Measurements from ENCODE around the gene SKAP1. TPM values are rescaled to one million over a fixed set of nuclear protein-coding genes. Genes with fewer than 3 reads are reported as not detected.

SKAP1 gene
- total and polyA plus RNA-seq, 7 donors, result 0.09 to 1.0 (median 0.42) TPM; not detected in 2

GRCh38 chr17:48472411-48473281 is 42.6 kb upstream of the SKAP1 start:
- Histone ChIP-seq H3K27me3 (ENCODE audit: insufficient read depth in 3 of 3, low read length in 2 of 3) (peaks cover 0 to 18% (median 5%) of the 10 kb centered on the region in 3 donors), H3K4me3 (no peak overlapping the region), H3K4me1 (no peaks in the 10 kb centered on the region), H3K9me3 (no peaks in the 10 kb centered on the region), H3K36me3 (ENCODE audit: insufficient read depth in 1 of 2, low read depth in 1 of 2) (no peaks in the 10 kb centered on the region), H3K27ac (no peak overlapping the region)
- intact Hi-C loops (cut with DNase I), result no loop called here
- no peak for TF ChIP-seq CTCF (IDR thresholded peaks at IDR 0.05)
- DNase-seq (no peak), ATAC-seq (no peak)
- WGBS, 3 donors, result 31 to 38% (median 35%) methylated on average over 6 of the region's 6 CpGs

- no peak for TF ChIP-seq CTCF (IDR thresholded peaks at IDR 0.05)
- DNase-seq, result no peak
- Histone ChIP-seq H3K4me3 (no peak overlapping the region), H3K4me1 (no peaks in the 10 kb centered on the region), H3K27ac (no peak overlapping the region), H3K36me3 (ENCODE audit: insufficient read depth in 1 of 2, low read depth in 1 of 2) (no peaks in the 10 kb centered on the region), H3K9me3 (no peaks in the 10 kb centered on the region), H3K27me3 (ENCODE audit: insufficient read depth in 3 of 3, low read length in 2 of 3) (peaks cover 0 to 18% (median 5%) of the 10 kb centered on the region in 3 donors)
- 35 to 40% (median 38%) methylated on average over 8 of the region's 8 CpGs for WGBS, 3 donors
- no peak for ATAC-seq
- intact Hi-C loops (cut with DNase I), result no loop called here
These were observed 41.9 kb upstream of the SKAP1 start for GRCh38 chr17:48471817-48472410.

- no peak overlapping the region for H3K4me3 ChIP-seq
- DNase-seq, result no peak
- no peaks in the 10 kb centered on the region for H3K4me1 ChIP-seq
- no peaks in the 10 kb centered on the region for H3K36me3 ChIP-seq (ENCODE audit: insufficient read depth in 1 of 2, low read depth in 1 of 2)
- 34 to 37% (median 35%) methylated on average over 6 of the region's 6 CpGs for WGBS, 3 donors
- H3K27me3 ChIP-seq (ENCODE audit: insufficient read depth in 3 of 3, low read length in 2 of 3), result peaks cover 0 to 18% (median 5%) of the 10 kb centered on the region in 3 donors
- H3K27ac ChIP-seq, result no peak overlapping the region
- ATAC-seq, result no peak
- TF ChIP-seq CTCF (IDR thresholded peaks at IDR 0.05), result no peak
- H3K9me3 ChIP-seq, result no peaks in the 10 kb centered on the region
- intact Hi-C loops (cut with DNase I), result no loop called here
These were observed 40.5 kb upstream of the SKAP1 start for GRCh38 chr17:48470388-48471034.

- WGBS, 3 donors, result 71 to 81% (median 77%) methylated on average over 3 of the region's 3 CpGs
- DNase-seq, result no peak
- Histone ChIP-seq H3K4me1 (no peaks in the 10 kb centered on the region), H3K27ac (no peak overlapping the region), H3K9me3 (no peaks in the 10 kb centered on the region), H3K27me3 (ENCODE audit: insufficient read depth in 3 of 3, low read length in 2 of 3) (peaks cover 0 to 14% (median 5%) of the 10 kb centered on the region in 3 donors), H3K36me3 (ENCODE audit: insufficient read depth in 1 of 2, low read depth in 1 of 2) (no peaks in the 10 kb centered on the region), H3K4me3 (no peak overlapping the region)
- ATAC-seq, result no peak
- no peak for TF ChIP-seq CTCF (IDR thresholded peaks at IDR 0.05)
- intact Hi-C loops (cut with DNase I), result no loop called here
These were observed 39.2 kb upstream of the SKAP1 start for GRCh38 chr17:48469227-48469626.
